GM12878 (cell line): Measurements from ENCODE around the gene ZNF552.
"Not testable (repeated sequence)": the region's sequence is repeated elsewhere in the genome, so short reads cannot be mapped to it uniquely, and the experiment has no call there.

Experiments
- ESRRA ChIP-seq: IDR thresholded peaks from 2 replicates; pipeline ENCODE4 v1.6.1; 2012; ENCODE audit warnings: mild to moderate bottlenecking, low read length, improper control_type of control experiment
- FOS ChIP-seq: IDR thresholded peaks from 3 replicates; pipeline ENCODE4 v1.6.1; 2011; ENCODE audit warnings: borderline replicate concordance; ENCODE audit not compliant: insufficient read length; ENCODE audit errors: extremely low read depth
- MEF2A ChIP-seq: IDR thresholded peaks from 2 replicates; pipeline ENCODE4 v1.6.1; 2011; ENCODE audit warnings: low read depth, mild to moderate bottlenecking, low read length, moderate library complexity; ENCODE audit not compliant: insufficient read depth
- MYC ChIP-seq: IDR thresholded peaks from 2 replicates; pipeline ENCODE4 v1.6.1; 2011; ENCODE audit warnings: mild to moderate bottlenecking, low read length, moderate library complexity, inconsistent platforms; ENCODE audit not compliant: insufficient read depth, insufficient replicate concordance, insufficient read length, severe bottlenecking
- POLR2AphosphoS5 ChIP-seq: IDR thresholded peaks from 2 replicates; pipeline ENCODE4 v1.6.1; 2011; ENCODE audit warnings: mild to moderate bottlenecking, low read length, inconsistent platforms
- SIN3A ChIP-seq: IDR thresholded peaks from 2 replicates; pipeline ENCODE4 v1.6.1; 2012; ENCODE audit warnings: low read depth, low read length, improper control_type of control experiment
- TF ChIP-seq, protein P1 (sequence below), 3 experiments: IDR thresholded peaks in 2 of 3; conservative IDR thresholded peaks in 1 of 3; 2 replicates each; pipeline ENCODE4 v1.5.1; 2011; ENCODE audit warnings: low read depth in 3 of 3, low read length in 3 of 3, mild to moderate bottlenecking in 3 of 3, control low read depth in 2 of 3, moderate library complexity in 2 of 3, inconsistent platforms in 1 of 3, mixed read lengths in 1 of 3; ENCODE audit not compliant: control insufficient read depth in 2 of 3, insufficient read depth in 1 of 3; ENCODE audit errors: extremely low read depth in 1 of 3

DNA sequence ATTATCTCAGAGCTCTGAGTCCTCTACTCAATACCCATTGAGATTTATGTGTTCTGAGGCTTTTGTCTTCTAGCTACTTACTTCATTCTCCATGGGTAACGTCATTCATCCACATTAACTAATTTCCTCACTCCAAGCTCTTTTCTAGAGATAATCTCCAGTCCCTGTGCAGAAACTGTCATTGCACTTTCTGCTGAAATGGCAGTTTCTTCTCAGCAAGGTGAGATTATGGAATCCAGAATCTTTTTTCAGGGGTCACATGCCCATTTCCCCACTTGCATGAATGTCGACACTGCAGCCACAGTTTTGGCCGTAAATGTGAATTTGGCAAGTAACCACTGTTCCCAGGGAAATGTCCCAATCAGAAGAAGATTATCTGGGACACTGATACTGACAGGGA, 47.6 kb upstream of the ZNF552 start:
- not testable (repeated sequence) for TF ChIP-seq POLR2AphosphoS5, MEF2A, SIN3A, FOS, MYC, ESRRA
- TF ChIP-seq, protein P1, sequence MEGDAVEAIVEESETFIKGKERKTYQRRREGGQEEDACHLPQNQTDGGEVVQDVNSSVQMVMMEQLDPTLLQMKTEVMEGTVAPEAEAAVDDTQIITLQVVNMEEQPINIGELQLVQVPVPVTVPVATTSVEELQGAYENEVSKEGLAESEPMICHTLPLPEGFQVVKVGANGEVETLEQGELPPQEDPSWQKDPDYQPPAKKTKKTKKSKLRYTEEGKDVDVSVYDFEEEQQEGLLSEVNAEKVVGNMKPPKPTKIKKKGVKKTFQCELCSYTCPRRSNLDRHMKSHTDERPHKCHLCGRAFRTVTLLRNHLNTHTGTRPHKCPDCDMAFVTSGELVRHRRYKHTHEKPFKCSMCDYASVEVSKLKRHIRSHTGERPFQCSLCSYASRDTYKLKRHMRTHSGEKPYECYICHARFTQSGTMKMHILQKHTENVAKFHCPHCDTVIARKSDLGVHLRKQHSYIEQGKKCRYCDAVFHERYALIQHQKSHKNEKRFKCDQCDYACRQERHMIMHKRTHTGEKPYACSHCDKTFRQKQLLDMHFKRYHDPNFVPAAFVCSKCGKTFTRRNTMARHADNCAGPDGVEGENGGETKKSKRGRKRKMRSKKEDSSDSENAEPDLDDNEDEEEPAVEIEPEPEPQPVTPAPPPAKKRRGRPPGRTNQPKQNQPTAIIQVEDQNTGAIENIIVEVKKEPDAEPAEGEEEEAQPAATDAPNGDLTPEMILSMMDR (IDR thresholded peaks at IDR 0.05 in 2 of 3, conservative IDR thresholded peaks at IDR 0.05 in 1 of 3; ENCODE audit: control insufficient read depth in 2 of 3, extremely low read depth in 1 of 3, insufficient read depth in 1 of 3, low read depth in 3 of 3, low read length in 3 of 3): not testable (repeated sequence)
